HEK293 (cell line): Measurements from ENCODE around the gene PPP2R5D.

Source experiments
- KLF10 ChIP-seq: fragments of 450-650 bp; IDR thresholded peaks from 2 replicates; pipeline ENCODE4 v1.5.1; 2018; ENCODE audit warnings: missing biosample characterization, mild to moderate bottlenecking, missing genetic modification characterization
- SP2 ChIP-seq: fragments of 450-650 bp; formaldehyde crosslinking; IDR thresholded peaks from 2 replicates; pipeline ENCODE4 v1.5.1; 2016; ENCODE audit warnings: missing biosample characterization, missing genetic modification characterization
- TSHZ1 ChIP-seq: fragments of 450-650 bp; formaldehyde crosslinking; IDR thresholded peaks from 2 replicates; pipeline ENCODE4 v1.5.1; 2016; ENCODE audit warnings: missing biosample characterization, missing genetic modification characterization, borderline replicate concordance
- ZBTB21 ChIP-seq: fragments of 450-650 bp; formaldehyde crosslinking; IDR thresholded peaks from 2 replicates; pipeline ENCODE4 v1.5.1; 2017; ENCODE audit warnings: missing biosample characterization, missing genetic modification characterization
- ZIC2 ChIP-seq: fragments of 450-650 bp; formaldehyde crosslinking; IDR thresholded peaks from 2 replicates; pipeline ENCODE4 v1.5.1; 2016; ENCODE audit warnings: missing biosample characterization, missing genetic modification characterization
- ZNF157 ChIP-seq: fragments of 450-650 bp; formaldehyde crosslinking; IDR thresholded peaks from 2 replicates; pipeline ENCODE4 v1.5.1; 2016; ENCODE audit warnings: missing biosample characterization, missing genetic modification characterization
- ZNF2 ChIP-seq: fragments of 450-650 bp; formaldehyde crosslinking; IDR thresholded peaks from 2 replicates; pipeline ENCODE4 v1.5.1; 2016; ENCODE audit warnings: missing biosample characterization, missing genetic modification characterization
- ZNF274 ChIP-seq, 2 experiments: fragments of 200-500 bp in 1 of 2; fragments of 450-650 bp in 1 of 2; sonication (Bioruptor generic) in 1 of 2; formaldehyde crosslinking in 1 of 2; IDR thresholded peaks; 2 replicates each; pipeline versions ENCODE4 v1.5.1 to v1.6.1; 2014 to 2016; ENCODE audit warnings: borderline replicate concordance in 1 of 2, inconsistent platforms in 1 of 2, low read length in 1 of 2, missing biosample characterization in 1 of 2, missing genetic modification characterization in 1 of 2
- ZNF398 ChIP-seq: fragments of 450-650 bp; formaldehyde crosslinking; IDR thresholded peaks from 2 replicates; pipeline ENCODE4 v1.5.1; 2017; ENCODE audit warnings: missing biosample characterization, missing genetic modification characterization
- ZNF433 ChIP-seq: fragments of 450-650 bp; formaldehyde crosslinking; IDR thresholded peaks from 2 replicates; pipeline ENCODE4 v1.5.1; 2016; ENCODE audit warnings: missing biosample characterization, missing genetic modification characterization, low read depth
- ZNF449 ChIP-seq: fragments of 450-650 bp; formaldehyde crosslinking; IDR thresholded peaks from 2 replicates; pipeline ENCODE4 v1.5.1; 2017; ENCODE audit warnings: missing biosample characterization, mild to moderate bottlenecking, missing genetic modification characterization, moderate library complexity
- ZNF548 ChIP-seq: fragments of 450-650 bp; formaldehyde crosslinking; IDR thresholded peaks from 2 replicates; pipeline ENCODE4 v1.5.1; 2016; ENCODE audit warnings: missing biosample characterization, missing genetic modification characterization
- ZNF571 ChIP-seq: fragments of 450-650 bp; formaldehyde crosslinking; IDR thresholded peaks from 2 replicates; pipeline ENCODE4 v1.5.0; 2017; ENCODE audit warnings: missing biosample characterization, missing genetic modification characterization
- ZNF660 ChIP-seq: fragments of 450-650 bp; IDR thresholded peaks from 2 replicates; pipeline ENCODE4 v1.5.1; 2018; ENCODE audit warnings: missing biosample characterization, mild to moderate bottlenecking, missing genetic modification characterization
- ZXDB ChIP-seq: fragments of 450-650 bp; formaldehyde crosslinking; IDR thresholded peaks from 2 replicates; pipeline ENCODE4 v1.5.1; 2016; ENCODE audit warnings: missing biosample characterization, missing genetic modification characterization
- TF ChIP-seq, protein P1 (sequence below): fragments of 450-650 bp; formaldehyde crosslinking; conservative IDR thresholded peaks from 2 replicates; pipeline ENCODE4 v1.5.1; 2016; ENCODE audit warnings: low read depth, missing biosample characterization, missing genetic modification characterization
- TF ChIP-seq, protein P2 (sequence below): fragments of 450-650 bp; formaldehyde crosslinking; IDR thresholded peaks from 2 replicates; pipeline ENCODE4 v1.5.1; 2016; ENCODE audit warnings: missing biosample characterization, missing genetic modification characterization
- TF ChIP-seq, protein P3 (sequence below): fragments of 450-650 bp; IDR thresholded peaks from 2 replicates; pipeline ENCODE4 v1.5.1; 2018; ENCODE audit warnings: missing biosample characterization, mild to moderate bottlenecking, missing genetic modification characterization
- TF ChIP-seq, protein P4 (sequence below): fragments of 450-650 bp; formaldehyde crosslinking; IDR thresholded peaks from 2 replicates; pipeline ENCODE4 v1.5.1; 2016; ENCODE audit warnings: missing biosample characterization, missing genetic modification characterization
- TF ChIP-seq, protein P5 (sequence below): fragments of 450-650 bp; formaldehyde crosslinking; IDR thresholded peaks from 2 replicates; pipeline ENCODE4 v1.5.1; 2016; ENCODE audit warnings: missing biosample characterization, missing genetic modification characterization

Gene PPP2R5D

DNA sequence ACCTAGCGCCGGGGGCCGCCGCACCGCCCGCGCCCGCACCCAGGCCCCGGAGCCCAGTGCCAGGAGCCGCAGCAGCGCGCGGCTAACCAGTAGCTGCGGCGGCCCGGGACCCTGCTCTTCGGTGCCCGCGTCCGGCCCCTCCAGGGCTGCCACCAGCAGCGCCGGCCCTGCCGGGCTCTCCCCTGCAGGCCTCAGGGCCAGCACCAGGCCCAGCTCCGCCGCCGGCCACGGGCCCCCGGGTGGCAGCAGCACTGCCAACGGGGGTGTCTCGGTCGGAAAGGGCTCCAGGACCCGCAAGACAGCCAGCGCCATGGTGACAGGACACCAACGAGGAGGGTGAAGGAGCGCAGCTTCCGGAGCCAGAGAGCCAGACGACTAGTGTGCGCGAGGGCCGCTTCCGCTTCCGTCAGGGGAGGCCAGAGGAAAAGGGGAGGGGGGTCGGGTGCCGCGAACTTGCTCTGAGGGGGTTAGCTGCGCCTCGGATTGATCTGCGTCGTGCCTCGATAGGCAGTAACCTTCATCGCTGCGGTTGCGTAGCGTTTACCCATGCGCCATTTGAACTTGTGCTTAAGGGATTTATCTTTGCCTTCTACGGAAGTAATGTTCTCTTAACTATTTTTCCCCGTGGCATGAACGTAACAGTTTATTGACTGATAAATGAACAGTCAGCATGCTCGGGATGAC is 5.4 kb upstream of the PPP2R5D start, which contains the start of gene PEX6 (continued):
- TF ChIP-seq, protein P1, sequence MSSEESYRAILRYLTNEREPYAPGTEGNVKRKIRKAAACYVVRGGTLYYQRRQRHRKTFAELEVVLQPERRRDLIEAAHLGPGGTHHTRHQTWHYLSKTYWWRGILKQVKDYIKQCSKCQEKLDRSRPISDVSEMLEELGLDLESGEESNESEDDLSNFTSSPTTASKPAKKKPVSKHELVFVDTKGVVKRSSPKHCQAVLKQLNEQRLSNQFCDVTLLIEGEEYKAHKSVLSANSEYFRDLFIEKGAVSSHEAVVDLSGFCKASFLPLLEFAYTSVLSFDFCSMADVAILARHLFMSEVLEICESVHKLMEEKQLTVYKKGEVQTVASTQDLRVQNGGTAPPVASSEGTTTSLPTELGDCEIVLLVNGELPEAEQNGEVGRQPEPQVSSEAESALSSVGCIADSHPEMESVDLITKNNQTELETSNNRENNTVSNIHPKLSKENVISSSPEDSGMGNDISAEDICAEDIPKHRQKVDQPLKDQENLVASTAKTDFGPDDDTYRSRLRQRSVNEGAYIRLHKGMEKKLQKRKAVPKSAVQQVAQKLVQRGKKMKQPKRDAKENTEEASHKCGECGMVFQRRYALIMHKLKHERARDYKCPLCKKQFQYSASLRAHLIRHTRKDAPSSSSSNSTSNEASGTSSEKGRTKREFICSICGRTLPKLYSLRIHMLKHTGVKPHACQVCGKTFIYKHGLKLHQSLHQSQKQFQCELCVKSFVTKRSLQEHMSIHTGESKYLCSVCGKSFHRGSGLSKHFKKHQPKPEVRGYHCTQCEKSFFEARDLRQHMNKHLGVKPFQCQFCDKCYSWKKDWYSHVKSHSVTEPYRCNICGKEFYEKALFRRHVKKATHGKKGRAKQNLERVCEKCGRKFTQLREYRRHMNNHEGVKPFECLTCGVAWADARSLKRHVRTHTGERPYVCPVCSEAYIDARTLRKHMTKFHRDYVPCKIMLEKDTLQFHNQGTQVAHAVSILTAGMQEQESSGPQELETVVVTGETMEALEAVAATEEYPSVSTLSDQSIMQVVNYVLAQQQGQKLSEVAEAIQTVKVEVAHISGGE (tag by site-specific recombination), result peak; percentile 95
- TF ChIP-seq ZNF571 (tag by site-specific recombination) (no peak), KLF10 (0 out of 2 replicates have a peak, but pooled peaks have one; percentile 38), ZNF398 (peak; percentile 60; the same call in 1 of the 2 replicates), ZXDB (tag by site-specific recombination) (peak; percentile 72), ZIC2 (no peak), ZNF449 (tag by site-specific recombination) (0 out of 2 replicates have a peak, but pooled peaks have one; percentile 10), ZNF660 (tag by site-specific recombination) (0 out of 2 replicates have a peak, but pooled peaks have one; percentile 19), ZNF2 (peak; percentile 64; the same call in 1 of the 2 replicates), ZNF274 (IDR thresholded peaks at IDR 0.05; ENCODE audit: low read length) (no peak), ZNF274 (tag by site-specific recombination; IDR thresholded peaks at IDR 0.05; ENCODE audit: borderline replicate concordance) (no peak), SP2 (peak; percentile 76), ZBTB21 (tag by site-specific recombination) (peak; percentile 56; the same call in 1 of the 2 replicates), ZNF548 (tag by site-specific recombination) (no peak), TSHZ1 (tag by site-specific recombination) (no peak), ZNF157 (tag by site-specific recombination) (no peak), ZNF433 (tag by site-specific recombination) (no peak)
- TF ChIP-seq, protein P2, sequence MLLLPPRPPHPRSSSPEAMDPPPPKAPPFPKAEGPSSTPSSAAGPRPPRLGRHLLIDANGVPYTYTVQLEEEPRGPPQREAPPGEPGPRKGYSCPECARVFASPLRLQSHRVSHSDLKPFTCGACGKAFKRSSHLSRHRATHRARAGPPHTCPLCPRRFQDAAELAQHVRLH (tag by site-specific recombination), result peak; percentile 51; the same call in 1 of the 2 replicates
- TF ChIP-seq, protein P3, sequence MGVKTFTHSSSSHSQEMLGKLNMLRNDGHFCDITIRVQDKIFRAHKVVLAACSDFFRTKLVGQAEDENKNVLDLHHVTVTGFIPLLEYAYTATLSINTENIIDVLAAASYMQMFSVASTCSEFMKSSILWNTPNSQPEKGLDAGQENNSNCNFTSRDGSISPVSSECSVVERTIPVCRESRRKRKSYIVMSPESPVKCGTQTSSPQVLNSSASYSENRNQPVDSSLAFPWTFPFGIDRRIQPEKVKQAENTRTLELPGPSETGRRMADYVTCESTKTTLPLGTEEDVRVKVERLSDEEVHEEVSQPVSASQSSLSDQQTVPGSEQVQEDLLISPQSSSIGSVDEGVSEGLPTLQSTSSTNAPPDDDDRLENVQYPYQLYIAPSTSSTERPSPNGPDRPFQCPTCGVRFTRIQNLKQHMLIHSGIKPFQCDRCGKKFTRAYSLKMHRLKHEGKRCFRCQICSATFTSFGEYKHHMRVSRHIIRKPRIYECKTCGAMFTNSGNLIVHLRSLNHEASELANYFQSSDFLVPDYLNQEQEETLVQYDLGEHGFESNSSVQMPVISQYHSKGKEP (tag by site-specific recombination), result no peak
- TF ChIP-seq, protein P4, sequence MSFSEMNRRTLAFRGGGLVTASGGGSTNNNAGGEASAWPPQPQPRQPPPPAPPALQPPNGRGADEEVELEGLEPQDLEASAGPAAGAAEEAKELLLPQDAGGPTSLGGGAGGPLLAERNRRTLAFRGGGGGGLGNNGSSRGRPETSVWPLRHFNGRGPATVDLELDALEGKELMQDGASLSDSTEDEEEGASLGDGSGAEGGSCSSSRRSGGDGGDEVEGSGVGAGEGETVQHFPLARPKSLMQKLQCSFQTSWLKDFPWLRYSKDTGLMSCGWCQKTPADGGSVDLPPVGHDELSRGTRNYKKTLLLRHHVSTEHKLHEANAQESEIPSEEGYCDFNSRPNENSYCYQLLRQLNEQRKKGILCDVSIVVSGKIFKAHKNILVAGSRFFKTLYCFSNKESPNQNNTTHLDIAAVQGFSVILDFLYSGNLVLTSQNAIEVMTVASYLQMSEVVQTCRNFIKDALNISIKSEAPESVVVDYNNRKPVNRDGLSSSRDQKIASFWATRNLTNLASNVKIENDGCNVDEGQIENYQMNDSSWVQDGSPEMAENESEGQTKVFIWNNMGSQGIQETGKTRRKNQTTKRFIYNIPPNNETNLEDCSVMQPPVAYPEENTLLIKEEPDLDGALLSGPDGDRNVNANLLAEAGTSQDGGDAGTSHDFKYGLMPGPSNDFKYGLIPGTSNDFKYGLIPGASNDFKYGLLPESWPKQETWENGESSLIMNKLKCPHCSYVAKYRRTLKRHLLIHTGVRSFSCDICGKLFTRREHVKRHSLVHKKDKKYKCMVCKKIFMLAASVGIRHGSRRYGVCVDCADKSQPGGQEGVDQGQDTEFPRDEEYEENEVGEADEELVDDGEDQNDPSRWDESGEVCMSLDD, result peak; percentile 62
- TF ChIP-seq, protein P5, sequence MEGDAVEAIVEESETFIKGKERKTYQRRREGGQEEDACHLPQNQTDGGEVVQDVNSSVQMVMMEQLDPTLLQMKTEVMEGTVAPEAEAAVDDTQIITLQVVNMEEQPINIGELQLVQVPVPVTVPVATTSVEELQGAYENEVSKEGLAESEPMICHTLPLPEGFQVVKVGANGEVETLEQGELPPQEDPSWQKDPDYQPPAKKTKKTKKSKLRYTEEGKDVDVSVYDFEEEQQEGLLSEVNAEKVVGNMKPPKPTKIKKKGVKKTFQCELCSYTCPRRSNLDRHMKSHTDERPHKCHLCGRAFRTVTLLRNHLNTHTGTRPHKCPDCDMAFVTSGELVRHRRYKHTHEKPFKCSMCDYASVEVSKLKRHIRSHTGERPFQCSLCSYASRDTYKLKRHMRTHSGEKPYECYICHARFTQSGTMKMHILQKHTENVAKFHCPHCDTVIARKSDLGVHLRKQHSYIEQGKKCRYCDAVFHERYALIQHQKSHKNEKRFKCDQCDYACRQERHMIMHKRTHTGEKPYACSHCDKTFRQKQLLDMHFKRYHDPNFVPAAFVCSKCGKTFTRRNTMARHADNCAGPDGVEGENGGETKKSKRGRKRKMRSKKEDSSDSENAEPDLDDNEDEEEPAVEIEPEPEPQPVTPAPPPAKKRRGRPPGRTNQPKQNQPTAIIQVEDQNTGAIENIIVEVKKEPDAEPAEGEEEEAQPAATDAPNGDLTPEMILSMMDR (tag by site-specific recombination), result no peak
